ENCODE data around the gene ABCG1.
A peak's percentile ranks its signal among the peaks of the same experiment; 100 is the strongest.

The ABCG1 gene

GRCh38 chr21:42294273-42294880 is 75.4 kb downstream of the ABCG1 start:
- DNase-seq: no peak

- no peak for DNase-seq
Observed at GRCh38 chr21:42295845-42296244, 76.9 kb downstream of the ABCG1 start.

- DNase-seq: no peak
Observed at GRCh38 chr21:42296501-42296900, 77.6 kb downstream of the ABCG1 start.

GRCh38 chr21:42297377-42297776 is 78.4 kb downstream of the ABCG1 start:
- no peak for DNase-seq

- DNase-seq: no peak
Observed at GRCh38 chr21:42298237-42298636, 79.3 kb downstream of the ABCG1 start.

- DNase-seq: no peak
Observed at GRCh38 chr21:42298657-42299056, 79.7 kb downstream of the ABCG1 start.

GRCh38 chr21:42299324-42300044 is 80.5 kb downstream of the ABCG1 start:
- DNase-seq: peak; percentile 8

GRCh38 chr21:42300045-42300583 is 81.2 kb downstream of the ABCG1 start:
- DNase-seq: no peak

- no peak for DNase-seq
Observed at GRCh38 chr21:42300956-42301355, 82.0 kb downstream of the ABCG1 start.

- DNase-seq: no peak
Observed at GRCh38 chr21:42301371-42302075, 82.6 kb downstream of the ABCG1 start.

- DNase-seq: no peak
Observed at GRCh38 chr21:42302076-42302650, 83.2 kb downstream of the ABCG1 start.

GRCh38 chr21:42302794-42303193 is 83.9 kb downstream of the ABCG1 start:
- no peak for DNase-seq

- DNase-seq: no peak
Observed at GRCh38 chr21:42303443-42303842, 84.5 kb downstream of the ABCG1 start.

GRCh38 chr21:42304556-42305454 is 85.9 kb downstream of the ABCG1 start:
- DNase-seq: no peak

GRCh38 chr21:42305707-42306147 is 86.8 kb downstream of the ABCG1 start:
- no peak for DNase-seq

GRCh38 chr21:42306366-42307035 is 87.6 kb downstream of the ABCG1 start:
- DNase-seq: no peak

GRCh38 chr21:42307106-42307505 is 88.2 kb downstream of the ABCG1 start:
- no peak for DNase-seq

GRCh38 chr21:42308161-42308913 is 89.4 kb downstream of the ABCG1 start:
- no peak for DNase-seq

GRCh38 chr21:42308914-42309752 is 90.2 kb downstream of the ABCG1 start:
- DNase-seq: no peak

- DNase-seq: peak; percentile 75
Observed at GRCh38 chr21:42309753-42310213, 90.8 kb downstream of the ABCG1 start.
